CD4-positive, alpha-beta T cell (primary cell): ENCODE results near the gene CPE. TPM values are rescaled to one million over a fixed set of nuclear protein-coding genes. Genes with fewer than 3 reads are reported as not detected.

ENCODE experiments used
- ATAC-seq: fragments of 200-7000 bp; cut with Tn5 transposase; one replicate; pipeline ENCODE4 v1.10.0; 2022; ENCODE audit warnings: mild to moderate bottlenecking; ENCODE audit not compliant: poor library complexity
- CTCF ChIA-PET: fragments of 350-600 bp; sonication (Branson Sonifier 250); formaldehyde crosslinking; loops from one replicate; lab custom pipeline; 2021; ENCODE audit warnings: antibody characterized with exemption, inconsistent platforms; lab: Charles Lee
- POLR2A ChIA-PET: fragments of 350-600 bp; sonication (Branson Sonifier 250); formaldehyde crosslinking; loops from one replicate; lab custom pipeline; 2021; ENCODE audit warnings: antibody characterized with exemption, inconsistent platforms; lab: Charles Lee
- DNase-seq, 14 experiments: peaks; one replicate each; pipeline ENCODE4 v3.0.0-alpha.2; 2013 to 2020; ENCODE audit warnings: mixed read lengths in 2 of 14
- H3K27ac ChIP-seq, 2 donors: one replicate each; pipeline versions ENCODE4 v1.5.1 to v1.7.0; 2013; ENCODE audit warnings: low read length in 2 of 2, low read depth in 1 of 2, mild to moderate bottlenecking in 1 of 2
- H3K27me3 ChIP-seq, 2 experiments: 1 replicate in 1 of 2; 2 replicates in 1 of 2; pipeline versions ENCODE4 v1.6.1 to v1.7.0; 2013; ENCODE audit warnings: low read length in 2 of 2, control low read depth in 1 of 2, mild to moderate bottlenecking in 1 of 2, moderate library complexity in 1 of 2; ENCODE audit not compliant: insufficient read depth in 2 of 2, control insufficient read depth in 1 of 2
- H3K36me3 ChIP-seq: one replicate; pipeline ENCODE4 v1.6.1; 2013; ENCODE audit warnings: low read length, control low read depth; ENCODE audit not compliant: insufficient read depth
- H3K4me1 ChIP-seq: one replicate; pipeline ENCODE4 v1.6.1; 2013; ENCODE audit warnings: low read length, control low read depth; ENCODE audit not compliant: insufficient read depth
- H3K4me3 ChIP-seq: one replicate; pipeline ENCODE4 v1.5.1; 2013; ENCODE audit warnings: mild to moderate bottlenecking, low read length, moderate library complexity
- H3K9me3 ChIP-seq, 2 experiments: 1 replicate in 1 of 2; 2 replicates in 1 of 2; pipeline versions ENCODE4 v1.6.1 to v1.7.0; 2013; ENCODE audit warnings: low read length in 2 of 2, mild to moderate bottlenecking in 2 of 2, control low read depth in 1 of 2, moderate library complexity in 1 of 2; ENCODE audit not compliant: control insufficient read depth in 1 of 2, insufficient read depth in 1 of 2
- H3K27ac Mint-ChIP-seq: one replicate; pipeline ENCODE4 v1.8.0; 2020; ENCODE audit warnings: mixed read lengths
- H3K27me3 Mint-ChIP-seq: one replicate; pipeline ENCODE4 v1.8.0; 2021; ENCODE audit warnings: mixed read lengths
- H3K36me3 Mint-ChIP-seq: one replicate; pipeline ENCODE4 v1.8.0; 2021; ENCODE audit warnings: low read depth, mixed read lengths
- H3K4me1 Mint-ChIP-seq: one replicate; pipeline ENCODE4 v1.8.0; 2021; ENCODE audit warnings: low read depth, mixed read lengths
- H3K4me3 Mint-ChIP-seq: one replicate; pipeline ENCODE4 v1.8.0; 2020; ENCODE audit warnings: mild to moderate bottlenecking, mixed read lengths
- H3K9me3 Mint-ChIP-seq: one replicate; pipeline ENCODE4 v1.8.0; 2020; ENCODE audit warnings: mixed read lengths
- intact Hi-C, 2 experiments: fragments of 100-400 bp; cut with DNase I in 1 of 2; cut with micrococcal nuclease in 1 of 2; formaldehyde crosslinking; loops; one replicate each; pipeline versions ENCODE4 v1.15.1 to v1.9.0; 2023 to 2025; cut with DNase I, micrococcal nuclease
- total RNA-seq, 174 experiments: library from RNA in 2 of 174; stranded (reverse) in 2 of 174; gene quantifications; one replicate each; pipeline ENCODE4 v1.2.3 and lab custom pipeline; 2021 to 2026
- TF ChIP-seq, protein P1 (sequence below): fragments of 200-600 bp; IDR thresholded peaks from one replicate; pipeline ENCODE4 v1.8.0; 2022; ENCODE audit warnings: antibody characterized with exemption, mild to moderate bottlenecking

CPE gene
- total RNA-seq, 2 experiments from 2014 or later: not detected

DNA sequence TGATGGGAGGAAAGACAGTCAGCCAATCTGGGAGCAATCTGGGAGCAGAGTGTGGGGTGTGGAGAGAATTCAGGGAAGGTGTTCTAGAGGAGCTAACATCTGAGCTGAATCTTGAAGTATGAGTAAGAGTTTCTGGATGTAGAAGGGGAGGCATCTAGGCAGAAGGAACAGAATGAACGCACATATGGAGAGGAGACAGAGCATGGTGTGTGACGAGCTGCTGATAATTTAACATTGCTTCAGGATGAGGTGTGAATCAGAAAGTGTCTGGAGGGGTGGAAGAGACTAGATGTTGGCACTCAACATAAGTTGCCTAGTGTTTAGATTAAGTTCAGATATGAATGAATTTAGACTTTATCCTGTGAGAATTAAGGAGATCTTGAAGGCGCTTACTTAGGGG, 58.9 kb downstream of the CPE start:
- no peaks in the 10 kb centered on the region for H3K36me3 Mint-ChIP-seq
- H3K27me3 Mint-ChIP-seq: peaks cover 17% of the 10 kb centered on the region
- peaks cover 0 to 5% of the 10 kb centered on the region in 2 experiments for H3K27me3 ChIP-seq
- POLR2A ChIA-PET: no interaction called here
- H3K4me3 Mint-ChIP-seq: no peak overlapping the region
- no peak overlapping the region for H3K4me3 ChIP-seq
- no peaks in the 10 kb centered on the region for H3K9me3 Mint-ChIP-seq
- CTCF ChIA-PET: no interaction called here
- no peaks in the 10 kb centered on the region for H3K4me1 ChIP-seq
- ATAC-seq: no peak
- no peaks in the 10 kb centered on the region for H3K4me1 Mint-ChIP-seq
- no peaks in the 10 kb centered on the region for H3K36me3 ChIP-seq
- no peak for DNase-seq
- intact Hi-C loops: no loop called here
- TF ChIP-seq, protein P1, sequence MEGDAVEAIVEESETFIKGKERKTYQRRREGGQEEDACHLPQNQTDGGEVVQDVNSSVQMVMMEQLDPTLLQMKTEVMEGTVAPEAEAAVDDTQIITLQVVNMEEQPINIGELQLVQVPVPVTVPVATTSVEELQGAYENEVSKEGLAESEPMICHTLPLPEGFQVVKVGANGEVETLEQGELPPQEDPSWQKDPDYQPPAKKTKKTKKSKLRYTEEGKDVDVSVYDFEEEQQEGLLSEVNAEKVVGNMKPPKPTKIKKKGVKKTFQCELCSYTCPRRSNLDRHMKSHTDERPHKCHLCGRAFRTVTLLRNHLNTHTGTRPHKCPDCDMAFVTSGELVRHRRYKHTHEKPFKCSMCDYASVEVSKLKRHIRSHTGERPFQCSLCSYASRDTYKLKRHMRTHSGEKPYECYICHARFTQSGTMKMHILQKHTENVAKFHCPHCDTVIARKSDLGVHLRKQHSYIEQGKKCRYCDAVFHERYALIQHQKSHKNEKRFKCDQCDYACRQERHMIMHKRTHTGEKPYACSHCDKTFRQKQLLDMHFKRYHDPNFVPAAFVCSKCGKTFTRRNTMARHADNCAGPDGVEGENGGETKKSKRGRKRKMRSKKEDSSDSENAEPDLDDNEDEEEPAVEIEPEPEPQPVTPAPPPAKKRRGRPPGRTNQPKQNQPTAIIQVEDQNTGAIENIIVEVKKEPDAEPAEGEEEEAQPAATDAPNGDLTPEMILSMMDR: no peak
- H3K9me3 ChIP-seq: no peaks in the 10 kb centered on the region
- H3K27ac ChIP-seq: no peak overlapping the region
- no peak overlapping the region for H3K27ac Mint-ChIP-seq

DNA sequence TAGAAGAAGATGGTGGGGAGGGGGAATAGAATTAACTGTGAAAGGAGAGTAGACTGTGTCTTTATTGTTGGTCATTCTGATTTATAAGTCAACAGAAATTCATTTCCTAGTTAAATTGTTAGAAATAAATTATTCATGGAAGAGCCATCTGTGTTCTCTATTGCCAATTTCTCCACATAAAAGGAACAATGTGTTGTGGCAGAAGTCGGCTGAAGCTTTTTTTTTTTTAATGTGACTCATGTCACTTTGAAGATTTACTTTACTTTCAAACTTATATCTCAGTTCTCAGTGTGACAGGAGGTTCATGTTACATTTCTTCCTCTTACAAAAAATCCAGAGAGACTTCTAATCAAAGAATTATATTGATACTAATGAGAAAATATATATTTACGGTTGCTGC, 60.5 kb downstream of the CPE start:
- Histone ChIP-seq H3K27me3 (peaks cover 0 to 5% of the 10 kb centered on the region in 2 experiments), H3K4me1 (no peaks in the 10 kb centered on the region), H3K4me3 (no peak overlapping the region), H3K9me3 (no peaks in the 10 kb centered on the region), H3K36me3 (no peaks in the 10 kb centered on the region), H3K27ac (no peak overlapping the region)
- DNase-seq (no peak), ATAC-seq (no peak)
- CTCF ChIA-PET: no interaction called here
- H3K36me3 Mint-ChIP-seq: no peaks in the 10 kb centered on the region
- H3K4me3 Mint-ChIP-seq: no peak overlapping the region
- peaks cover 14% of the 10 kb centered on the region for H3K27me3 Mint-ChIP-seq
- H3K4me1 Mint-ChIP-seq: no peaks in the 10 kb centered on the region
- POLR2A ChIA-PET: no interaction called here
- H3K9me3 Mint-ChIP-seq: no peaks in the 10 kb centered on the region
- no peak overlapping the region for H3K27ac Mint-ChIP-seq
- intact Hi-C loops: no loop called here
- TF ChIP-seq, protein P1: no peak

DNA sequence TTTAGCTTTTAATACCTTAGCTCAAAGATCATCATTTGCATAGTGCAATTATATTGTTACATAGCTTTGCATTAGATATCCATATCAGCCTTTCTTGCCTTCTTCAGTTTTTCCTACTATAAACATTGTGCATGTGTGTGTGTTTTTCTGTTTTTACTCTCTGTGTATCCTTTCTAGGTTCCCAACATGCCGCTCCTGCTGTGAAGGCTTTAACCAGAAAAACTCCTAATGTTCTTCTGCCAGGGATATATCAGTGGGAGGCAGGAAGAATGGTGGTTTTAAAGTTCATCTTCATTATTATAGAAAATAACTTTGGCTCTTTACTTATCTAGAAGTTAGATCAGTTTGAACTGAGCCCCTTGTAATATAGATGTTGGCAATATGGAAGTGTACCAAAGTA, 61.2 kb downstream of the CPE start:
- no peak for ATAC-seq
- Mint-ChIP-seq H3K27me3 (peaks cover 14% of the 10 kb centered on the region), H3K9me3 (no peaks in the 10 kb centered on the region), H3K4me1 (no peaks in the 10 kb centered on the region), H3K4me3 (no peak overlapping the region), H3K36me3 (no peaks in the 10 kb centered on the region), H3K27ac (no peak overlapping the region)
- Histone ChIP-seq H3K9me3 (no peaks in the 10 kb centered on the region), H3K4me1 (no peaks in the 10 kb centered on the region), H3K27ac (no peak overlapping the region), H3K4me3 (no peak overlapping the region), H3K36me3 (no peaks in the 10 kb centered on the region), H3K27me3 (peaks cover 0 to 5% of the 10 kb centered on the region in 2 experiments)
- no peak for DNase-seq
- ChIA-PET CTCF (no interaction called here), POLR2A (no interaction called here)
- TF ChIP-seq, protein P1: no peak
- intact Hi-C loops: no loop called here
